GM19035 (cell line): ENCODE results near the gene LCN2.

Experiments
- ATAC-seq: cut with Tn5 transposase; IDR thresholded peaks from one replicate; pipeline ENCODE4 v1.9.1; 2021; ENCODE audit not compliant: unreplicated experiment

Gene LCN2

GRCh38 chr9:128148509-128149000, 698 bp upstream of the LCN2 start:
- ATAC-seq, result no peak

GRCh38 chr9:128149951-128150593, 819 bp downstream of the LCN2 start:
- ATAC-seq, result no peak

- no peak for ATAC-seq
Measured at GRCh38 chr9:128150594-128151308, 1.5 kb downstream of the LCN2 start.

GRCh38 chr9:128151309-128152132, 2.3 kb downstream of the LCN2 start:
- ATAC-seq, result no peak

- ATAC-seq, result no peak
Measured at GRCh38 chr9:128152133-128153059, 3.1 kb downstream of the LCN2 start.

GRCh38 chr9:128153060-128153946, 4.0 kb downstream of the LCN2 start:
- no peak for ATAC-seq

- no peak for ATAC-seq
Measured at GRCh38 chr9:128153947-128154695, 4.9 kb downstream of the LCN2 start.

GRCh38 chr9:128155736-128156500, 6.7 kb downstream of the LCN2 start:
- no peak for ATAC-seq

- no peak for ATAC-seq
Measured at GRCh38 chr9:128159522-128159783, 10.2 kb downstream of the LCN2 start.

- peak; percentile 75 for ATAC-seq
Measured at GRCh38 chr9:128159784-128160602, 10.7 kb downstream of the LCN2 start, which contains the start of gene BBLN. Gene BBLN (plus strand): TSS chr9:128160265. CDS start chr9:128160408, 143 bp downstream.

- ATAC-seq, result peak; percentile 16
Measured at GRCh38 chr9:128160603-128160987, 11.3 kb downstream of the LCN2 start.

- no peak for ATAC-seq
Measured at GRCh38 chr9:128161215-128161902, 12.1 kb downstream of the LCN2 start.

GRCh38 chr9:128162215-128163026, 13.2 kb downstream of the LCN2 start:
- no peak for ATAC-seq

- ATAC-seq, result no peak
Measured at GRCh38 chr9:128163027-128163515, 13.8 kb downstream of the LCN2 start.

GRCh38 chr9:128163523-128164306, 14.5 kb downstream of the LCN2 start:
- ATAC-seq, result no peak
